HG03457 (cell line): Measurements from ENCODE around the gene ETS1.

Source experiments
- ATAC-seq: cut with Tn5 transposase; IDR thresholded peaks from one replicate; pipeline ENCODE4 v1.9.1; 2021; ENCODE audit warnings: moderate number of reproducible peaks; ENCODE audit not compliant: unreplicated experiment

The ETS1 gene

DNA sequence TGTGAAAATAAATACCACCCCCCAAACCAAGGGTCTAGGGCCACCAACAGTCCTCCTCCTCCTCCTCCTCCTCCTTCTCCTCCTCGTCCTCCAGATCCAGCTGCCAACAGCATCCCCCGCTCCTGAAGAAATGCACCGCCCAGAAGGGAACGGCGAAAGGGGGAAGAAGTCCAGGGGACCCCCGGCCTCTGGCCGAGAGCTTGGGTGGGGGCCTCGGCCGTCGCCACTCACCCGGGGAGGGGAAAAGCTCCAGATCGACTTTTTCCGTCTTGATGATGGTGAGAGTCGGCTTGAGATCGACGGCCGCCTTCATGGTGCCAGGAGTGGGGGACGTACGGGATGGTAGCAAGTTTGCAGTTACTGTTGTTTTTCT is 65.7 kb downstream of the ETS1 start:
- no peak for ATAC-seq

DNA sequence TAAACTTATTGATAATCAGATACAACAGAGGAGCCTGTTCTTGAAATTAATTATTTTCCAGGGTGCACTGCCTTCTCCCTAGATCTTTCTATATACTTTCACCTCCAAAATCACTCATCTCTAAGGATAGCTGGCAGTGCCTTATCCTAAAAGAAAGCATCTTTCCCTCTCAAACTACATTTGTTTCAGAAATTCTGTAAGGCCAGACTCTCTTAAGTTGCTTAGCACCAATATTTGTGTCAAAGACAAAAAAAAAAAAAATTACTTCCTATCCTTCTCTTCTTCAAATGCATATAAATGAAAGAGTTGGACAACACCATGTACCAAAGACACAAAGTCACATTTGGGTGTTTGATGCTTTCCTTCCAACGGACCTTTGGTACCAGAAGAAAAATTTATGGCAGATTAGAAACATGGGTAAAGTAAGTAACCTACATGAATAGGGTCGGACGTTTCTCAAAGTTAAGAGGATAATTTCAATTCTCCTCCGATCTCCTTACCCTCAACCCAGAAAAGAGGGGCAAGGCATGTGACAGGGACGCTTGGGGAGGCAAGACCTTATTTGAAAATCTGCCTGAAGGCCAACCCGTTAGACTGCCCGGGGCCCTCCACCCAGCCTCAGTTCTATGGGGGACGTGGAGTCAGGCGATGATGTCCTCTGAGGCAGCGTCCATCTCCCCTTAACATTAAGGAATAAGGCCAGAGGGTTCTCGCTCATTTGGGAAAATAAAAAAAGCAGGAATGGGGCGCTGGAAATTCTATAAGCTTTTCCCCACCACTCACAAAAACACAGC is 66.3 kb downstream of the ETS1 start:
- no peak for ATAC-seq

DNA sequence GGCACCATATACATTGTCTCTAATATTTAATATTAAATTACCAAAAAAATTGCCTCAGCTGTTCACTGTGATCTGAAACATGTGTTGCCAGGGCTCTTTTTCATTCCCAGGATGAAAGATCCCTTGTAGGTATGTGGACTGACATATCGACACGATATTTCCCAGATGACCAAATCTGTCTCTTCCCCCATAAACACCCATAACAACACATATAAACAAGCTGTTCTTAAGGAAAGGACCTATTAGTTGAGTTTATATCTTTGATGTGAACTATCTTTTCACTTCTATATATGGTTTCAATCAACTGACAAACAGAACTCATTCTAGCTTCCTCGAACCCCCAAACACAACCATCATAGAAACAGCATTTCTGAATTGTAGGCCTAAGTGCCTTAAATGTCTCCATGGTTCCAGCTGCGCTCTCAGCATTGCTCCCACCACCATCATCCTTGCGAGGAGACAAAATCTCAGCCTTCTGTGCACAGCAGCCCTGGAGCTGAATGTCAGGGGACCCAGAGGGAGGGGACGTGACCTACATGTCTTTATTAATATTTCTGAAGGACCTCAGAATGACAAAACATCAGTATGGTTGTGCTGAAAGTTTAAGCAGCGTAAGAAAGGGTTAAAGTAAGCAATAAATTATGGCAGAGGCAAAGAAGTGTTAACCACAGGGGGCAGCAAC is 67.0 kb downstream of the ETS1 start:
- no peak for ATAC-seq

GRCh38 chr11:128519338-128519737 is 68.0 kb downstream of the ETS1 start:
- no peak for ATAC-seq

DNA sequence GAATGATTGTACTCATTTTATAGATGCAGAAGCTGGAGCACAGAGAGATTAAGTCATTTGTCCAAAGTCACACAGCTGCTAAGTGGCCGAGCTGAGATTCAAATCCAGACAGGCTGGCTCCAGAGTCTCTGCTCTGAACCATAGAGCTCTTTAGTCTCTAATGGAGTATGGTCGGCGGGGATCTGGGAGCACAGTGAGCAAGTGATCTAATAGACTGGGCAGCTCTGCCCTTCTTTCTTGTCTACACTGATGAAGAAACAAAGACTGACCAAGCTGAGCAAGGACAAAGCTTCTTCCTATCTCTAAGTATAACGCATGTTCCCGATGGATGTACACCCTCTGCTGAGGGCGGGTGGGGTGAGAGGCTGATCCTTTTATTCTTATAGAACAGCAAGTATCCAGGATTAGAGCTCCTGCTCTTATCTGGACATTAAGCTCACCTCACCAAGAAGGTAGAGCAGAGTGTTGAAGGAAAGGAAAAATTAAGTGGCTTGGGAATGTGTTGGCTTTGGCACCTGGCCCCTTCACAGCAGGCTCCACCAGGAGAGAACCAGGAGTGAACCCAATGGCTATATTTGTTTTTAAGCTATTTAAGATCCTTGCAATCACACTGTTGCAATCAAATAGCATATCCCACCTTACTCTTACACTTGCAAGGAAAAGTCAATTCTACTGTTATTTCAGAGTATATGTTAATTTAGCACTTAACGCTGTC is 68.7 kb downstream of the ETS1 start:
- no peak for ATAC-seq

DNA sequence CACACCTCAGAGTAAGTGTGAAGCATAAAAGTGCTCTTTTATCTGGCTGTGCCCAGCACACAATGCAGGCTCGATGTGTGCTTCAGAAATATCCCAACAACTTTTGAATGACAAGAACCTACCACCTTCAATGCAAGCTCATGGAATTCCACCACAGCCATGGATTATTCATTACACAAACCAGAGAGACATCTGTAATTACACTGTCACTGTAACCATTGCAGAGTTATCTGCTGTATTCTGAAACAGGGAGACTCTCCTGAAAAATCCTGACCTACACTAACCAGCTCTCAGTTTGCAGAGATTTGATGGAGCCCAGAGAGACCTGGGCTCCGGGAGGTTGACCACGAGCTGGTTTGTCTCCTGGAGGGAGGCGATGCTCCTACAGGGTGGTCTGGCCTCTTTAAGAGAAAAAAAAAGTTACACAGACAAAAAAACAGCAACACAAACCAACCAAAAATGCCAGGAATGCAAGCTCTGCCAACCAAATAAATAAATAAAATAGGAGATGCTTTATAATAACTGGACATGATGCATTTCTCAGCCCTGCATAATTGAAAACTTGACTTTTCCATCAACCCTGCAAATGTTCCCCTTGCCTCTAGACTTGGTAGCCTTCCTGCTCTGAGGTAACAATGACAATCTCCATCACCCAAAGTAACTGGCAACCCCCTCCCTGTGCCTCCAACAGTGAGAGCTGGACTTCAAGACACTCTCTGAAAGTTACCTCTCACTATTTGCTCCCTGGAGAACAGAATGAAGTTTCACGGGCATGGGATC is 69.7 kb downstream of the ETS1 start:
- ATAC-seq, result no peak

DNA sequence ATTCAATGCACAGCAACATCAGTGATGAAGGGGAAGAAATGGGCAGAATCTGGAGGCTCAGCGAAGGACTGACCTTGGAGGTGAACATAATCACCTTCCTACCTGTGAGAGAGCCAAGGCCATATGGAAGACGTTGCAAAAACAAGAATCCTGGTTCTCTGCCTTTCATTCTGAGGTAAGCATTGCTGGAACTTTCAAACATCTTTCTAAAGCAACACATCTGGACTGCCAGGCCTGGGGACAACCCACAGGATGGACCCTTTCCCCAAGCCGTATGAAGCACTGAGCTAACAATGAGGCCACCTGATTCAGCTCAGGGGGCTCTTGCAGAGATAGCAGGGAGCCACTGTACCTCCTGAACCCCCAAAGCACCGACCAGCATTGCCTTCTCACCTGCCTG is 70.5 kb downstream of the ETS1 start:
- no peak for ATAC-seq

GRCh38 chr11:128515826-128516778 is 71.3 kb downstream of the ETS1 start:
- no peak for ATAC-seq

DNA sequence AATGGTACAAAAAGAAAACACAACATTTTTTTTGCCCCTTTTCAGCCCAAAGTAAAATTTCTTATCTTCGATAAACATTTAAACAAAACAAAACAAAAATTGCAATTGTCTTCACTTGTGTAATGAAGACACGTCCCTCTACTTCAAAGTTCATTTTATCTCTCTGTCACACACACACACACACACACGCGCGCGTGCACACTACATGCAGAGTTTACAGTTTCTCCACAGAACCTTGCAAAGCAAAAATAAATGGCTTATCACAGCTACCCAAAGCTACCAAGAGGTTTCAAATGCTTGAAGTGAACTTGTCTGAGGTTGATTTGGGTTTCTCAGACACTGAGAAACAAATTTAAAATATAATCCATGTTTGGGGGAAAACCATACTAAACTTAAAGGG is 72.3 kb downstream of the ETS1 start:
- ATAC-seq, result no peak

DNA sequence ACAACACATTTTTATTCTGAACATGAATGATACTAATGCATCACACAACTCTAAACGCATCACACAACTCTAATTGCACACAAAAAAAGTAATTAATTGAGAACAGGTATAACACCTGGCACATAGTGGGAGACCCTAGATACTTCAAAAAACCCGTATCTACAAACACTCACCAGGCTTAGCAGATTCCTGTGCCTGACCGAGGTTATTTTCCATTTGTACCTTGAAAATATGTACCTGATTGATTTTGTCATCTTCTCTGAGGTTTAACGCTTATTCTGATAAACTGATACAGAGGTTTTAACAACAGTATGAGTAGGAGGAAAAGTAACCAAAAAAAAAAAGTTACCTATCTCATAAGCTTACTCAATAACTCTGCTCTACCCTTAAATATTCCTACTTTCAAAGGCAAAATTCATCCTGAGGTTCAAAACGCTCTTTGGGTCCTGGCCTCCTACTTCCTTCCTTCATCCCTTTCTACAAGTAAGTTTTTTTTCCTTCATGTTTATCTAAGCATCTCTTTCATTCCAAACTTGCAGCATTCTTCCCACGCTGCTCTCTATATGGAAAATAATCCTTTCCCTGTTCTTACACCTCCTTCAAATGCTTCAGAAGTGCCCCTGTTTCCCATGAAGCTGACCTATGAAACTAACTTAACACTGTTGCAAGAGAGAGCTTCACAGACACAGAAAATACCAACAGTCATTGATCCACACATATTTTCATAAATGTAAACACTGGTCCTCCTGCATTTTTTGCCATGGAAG is 73.3 kb downstream of the ETS1 start:
- no peak for ATAC-seq

GRCh38 chr11:128512474-128512996 is 74.8 kb downstream of the ETS1 start:
- ATAC-seq, result no peak

DNA sequence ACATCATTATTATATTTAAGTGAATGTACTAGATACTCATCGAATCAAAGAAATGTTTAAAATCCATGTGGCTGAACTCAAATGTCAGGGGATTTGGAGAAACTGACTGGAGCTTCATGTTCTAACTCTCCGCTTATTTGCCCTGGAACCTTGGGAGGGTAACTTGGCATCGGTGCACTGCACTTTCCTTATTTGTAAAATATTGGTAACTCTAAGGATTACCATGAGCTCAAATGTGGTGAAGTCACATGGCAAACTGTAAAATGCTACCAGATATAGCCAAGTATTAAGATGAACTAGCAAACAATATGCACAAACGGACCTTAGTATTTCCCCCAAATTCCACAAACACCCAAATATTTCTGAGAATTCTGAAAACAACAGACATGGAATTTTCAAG is 75.6 kb downstream of the ETS1 start:
- ATAC-seq, result no peak

DNA sequence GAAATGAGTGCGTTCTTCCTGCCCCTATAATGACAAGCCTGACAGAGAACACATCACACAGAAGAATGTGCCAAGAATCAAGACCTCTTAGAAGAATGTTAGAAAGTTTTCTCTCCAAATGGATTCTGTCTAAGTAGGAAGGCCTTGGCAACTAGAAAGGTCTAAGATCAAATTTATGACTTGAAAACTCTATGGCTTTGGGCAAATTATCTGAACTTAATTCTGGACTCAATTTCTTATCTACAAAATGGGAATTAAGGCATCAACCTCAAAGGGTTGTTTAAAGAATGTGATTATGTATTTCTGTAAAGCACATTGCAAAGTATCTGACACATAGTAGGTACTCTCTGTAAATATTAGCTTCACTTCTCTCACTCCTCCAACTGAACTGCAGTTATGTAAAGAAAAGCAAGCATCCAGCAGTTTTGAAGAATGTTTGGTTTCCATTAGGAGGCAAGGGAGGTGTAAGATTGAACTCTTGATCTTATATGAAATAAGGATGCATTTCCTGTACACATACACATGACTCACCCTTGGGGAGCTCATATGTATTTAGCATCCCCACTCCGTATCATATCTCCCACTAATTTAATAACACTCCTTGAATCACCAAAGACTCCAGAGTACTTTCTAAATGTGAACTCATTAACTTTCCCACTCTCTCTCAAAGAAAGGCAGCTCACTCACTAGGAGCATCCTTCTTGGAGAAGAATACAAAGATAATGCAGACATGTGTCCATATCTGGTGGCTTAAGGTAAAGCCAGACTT is 77.6 kb downstream of the ETS1 start:
- ATAC-seq, result no peak

- no peak for ATAC-seq
Measured at GRCh38 chr11:128508770-128509510, 78.4 kb downstream of the ETS1 start.

DNA sequence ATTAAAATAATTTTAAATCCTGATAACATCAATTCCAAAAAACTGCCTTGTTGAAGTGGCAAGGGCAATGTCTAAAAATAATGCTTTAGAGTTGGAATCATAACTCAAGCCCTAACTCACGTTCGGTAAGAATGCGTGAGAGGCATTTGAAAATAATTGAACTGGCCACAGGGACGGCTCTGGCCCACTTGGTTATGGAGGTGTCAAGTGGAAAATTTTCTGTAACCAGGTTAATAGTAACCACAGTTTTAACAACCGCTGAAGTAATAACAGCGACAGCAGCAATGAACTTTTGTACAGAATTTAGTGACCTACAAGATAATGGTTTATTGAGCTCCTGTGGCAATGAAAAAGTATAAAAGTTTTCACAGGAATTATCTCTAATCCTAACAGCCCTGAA is 79.4 kb downstream of the ETS1 start:
- no peak for ATAC-seq

DNA sequence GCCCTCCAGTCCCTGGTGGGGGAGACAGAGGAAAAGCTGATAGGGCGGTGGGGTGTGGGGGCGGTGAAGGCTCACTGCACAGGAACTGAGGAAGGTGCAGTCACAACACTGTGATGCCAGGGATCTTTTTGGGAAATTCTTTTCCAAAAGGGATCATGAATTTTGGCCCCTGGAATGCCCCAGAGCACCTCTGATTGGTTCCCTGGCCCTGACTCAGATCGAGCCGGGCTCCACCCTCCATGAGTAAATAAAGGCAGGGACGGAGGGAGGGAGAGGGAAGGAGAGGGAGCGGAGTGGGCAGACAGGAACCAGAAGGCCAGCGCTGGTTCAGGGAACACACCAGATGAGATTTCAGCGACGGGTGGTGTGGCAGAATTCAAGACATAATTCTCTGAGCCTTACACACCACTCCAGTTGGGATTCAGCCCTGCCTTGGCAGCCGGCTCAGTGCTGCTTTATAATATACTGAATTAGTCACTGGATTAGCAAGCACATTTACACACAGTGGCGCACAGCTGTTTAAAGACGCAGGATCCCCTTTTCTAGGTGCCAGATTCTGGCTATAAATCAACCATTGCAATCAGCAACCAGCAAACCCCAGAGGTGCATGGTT is 80.3 kb downstream of the ETS1 start:
- ATAC-seq, result no peak

DNA sequence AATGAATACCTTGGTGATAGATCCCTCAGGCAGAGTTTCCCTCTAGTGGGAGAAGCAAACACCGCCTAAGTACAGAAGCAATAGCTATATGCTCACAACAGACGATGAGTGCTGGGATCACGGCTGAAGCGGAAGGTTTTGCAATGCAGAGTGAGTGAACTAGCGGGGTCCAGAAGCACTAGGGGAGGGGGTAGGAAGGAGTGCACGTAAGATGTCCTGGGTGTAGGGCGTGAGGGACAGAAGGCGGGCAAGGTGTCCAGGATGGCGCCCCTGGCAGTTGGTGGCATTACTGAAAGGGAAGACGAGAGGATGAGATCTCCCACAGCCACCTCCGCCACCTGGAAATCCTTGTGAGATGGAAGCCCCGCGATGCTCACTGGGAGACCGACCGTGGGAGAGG is 81.0 kb downstream of the ETS1 start:
- ATAC-seq, result no peak
